ENCODE results near the gene ARHGAP26.

The ARHGAP26 gene

GRCh38 chr5:143239882-143240518 lies 469.8 kb downstream of the ARHGAP26 start:
- DNase-seq (ENCODE audit: extremely low read depth, low read depth), result no peak
- H3K4me3 ChIP-seq (replicated peaks; ENCODE audit: low read depth, low read length), result no peak overlapping the region
- TF ChIP-seq, protein P1, sequence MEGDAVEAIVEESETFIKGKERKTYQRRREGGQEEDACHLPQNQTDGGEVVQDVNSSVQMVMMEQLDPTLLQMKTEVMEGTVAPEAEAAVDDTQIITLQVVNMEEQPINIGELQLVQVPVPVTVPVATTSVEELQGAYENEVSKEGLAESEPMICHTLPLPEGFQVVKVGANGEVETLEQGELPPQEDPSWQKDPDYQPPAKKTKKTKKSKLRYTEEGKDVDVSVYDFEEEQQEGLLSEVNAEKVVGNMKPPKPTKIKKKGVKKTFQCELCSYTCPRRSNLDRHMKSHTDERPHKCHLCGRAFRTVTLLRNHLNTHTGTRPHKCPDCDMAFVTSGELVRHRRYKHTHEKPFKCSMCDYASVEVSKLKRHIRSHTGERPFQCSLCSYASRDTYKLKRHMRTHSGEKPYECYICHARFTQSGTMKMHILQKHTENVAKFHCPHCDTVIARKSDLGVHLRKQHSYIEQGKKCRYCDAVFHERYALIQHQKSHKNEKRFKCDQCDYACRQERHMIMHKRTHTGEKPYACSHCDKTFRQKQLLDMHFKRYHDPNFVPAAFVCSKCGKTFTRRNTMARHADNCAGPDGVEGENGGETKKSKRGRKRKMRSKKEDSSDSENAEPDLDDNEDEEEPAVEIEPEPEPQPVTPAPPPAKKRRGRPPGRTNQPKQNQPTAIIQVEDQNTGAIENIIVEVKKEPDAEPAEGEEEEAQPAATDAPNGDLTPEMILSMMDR (IDR thresholded peaks at IDR 0.05; ENCODE audit: low read depth, low read length, missing control alignments), result no peak

DNA sequence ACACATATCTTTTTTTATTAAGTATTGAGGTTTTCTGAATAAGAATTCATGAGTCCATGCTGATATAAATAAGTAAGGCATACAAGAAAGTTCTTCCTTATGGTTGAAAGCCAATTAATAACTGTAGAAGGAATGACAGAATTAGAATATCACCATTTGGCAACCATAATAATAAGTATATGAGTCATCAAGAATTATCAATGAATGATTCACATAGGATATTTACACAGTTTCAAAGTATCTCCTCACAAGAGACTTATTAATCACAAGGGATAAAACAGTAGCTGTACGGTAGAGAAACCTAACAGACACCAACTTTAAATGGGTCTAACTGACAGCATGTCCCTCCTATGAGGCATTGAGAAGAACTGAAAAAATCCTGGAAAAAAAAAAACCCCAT lies 471.7 kb downstream of the ARHGAP26 start:
- H3K4me3 ChIP-seq (replicated peaks; ENCODE audit: low read depth, low read length), result no peak overlapping the region
- DNase-seq (ENCODE audit: extremely low read depth, low read depth), result no peak
- TF ChIP-seq, protein P1 (IDR thresholded peaks at IDR 0.05; ENCODE audit: low read depth, low read length, missing control alignments), result no peak

DNA sequence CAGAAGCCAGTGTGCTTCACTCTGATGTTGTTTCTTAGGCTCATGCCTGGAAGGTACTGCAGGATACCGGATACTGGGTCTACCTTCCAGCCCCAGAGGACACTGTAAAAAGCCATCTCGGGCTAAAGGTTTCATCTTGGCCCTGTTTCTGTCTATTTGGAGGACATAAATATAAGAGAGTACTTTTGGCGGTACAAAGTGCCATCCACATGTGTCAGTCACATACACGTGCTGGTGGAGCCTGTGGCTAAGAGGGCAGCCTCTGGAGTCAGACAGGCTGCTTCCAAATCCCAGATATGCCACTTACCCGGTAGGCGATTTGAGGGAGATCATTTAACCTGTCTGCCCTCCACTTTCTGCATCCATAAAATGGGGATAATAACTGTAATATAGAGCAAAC lies 472.9 kb downstream of the ARHGAP26 start:
- TF ChIP-seq, protein P1 (IDR thresholded peaks at IDR 0.05; ENCODE audit: low read depth, low read length, missing control alignments), result no peak
- H3K4me3 ChIP-seq (replicated peaks; ENCODE audit: low read depth, low read length), result no peak overlapping the region
- DNase-seq (ENCODE audit: extremely low read depth, low read depth), result no peak

- peak; percentile 97 for DNase-seq (ENCODE audit: extremely low read depth, low read depth)
- H3K4me3 ChIP-seq (replicated peaks; ENCODE audit: low read depth, low read length), result peak overlapping the region; percentile 24
- TF ChIP-seq, protein P1 (IDR thresholded peaks at IDR 0.05; ENCODE audit: low read depth, low read length, missing control alignments), result no peak
Measured at GRCh38 chr5:143244000-143244736, 474.0 kb downstream of the ARHGAP26 start.

DNA sequence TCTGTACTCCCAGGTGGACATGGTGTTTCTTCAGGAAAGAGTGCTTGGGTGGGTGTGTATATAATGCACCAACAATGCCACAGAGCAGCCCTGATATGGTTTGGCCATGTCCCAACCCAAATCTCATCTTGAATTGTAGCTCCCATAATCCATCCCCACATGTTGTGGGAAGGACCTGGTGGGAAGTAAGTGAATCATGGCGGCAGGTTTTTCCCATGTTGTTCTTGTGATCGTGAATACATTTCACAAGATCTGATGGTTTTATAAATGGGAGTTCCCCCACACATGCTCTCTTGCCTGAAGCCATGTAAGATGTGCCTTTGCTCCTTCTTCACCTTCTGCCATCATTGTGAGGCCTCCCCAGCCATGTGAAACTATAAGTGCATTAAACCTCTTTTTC lies 474.8 kb downstream of the ARHGAP26 start:
- no peak for DNase-seq (ENCODE audit: extremely low read depth, low read depth)
- H3K4me3 ChIP-seq (replicated peaks; ENCODE audit: low read depth, low read length), result peak overlapping the region; percentile 24; the same call in 1 of the 2 replicates

GRCh38 chr5:143245929-143246561 lies 475.9 kb downstream of the ARHGAP26 start:
- peak; percentile 95 for DNase-seq (ENCODE audit: extremely low read depth, low read depth)
- TF ChIP-seq, protein P1 (IDR thresholded peaks at IDR 0.05; ENCODE audit: low read depth, low read length, missing control alignments), result no peak
- no peak overlapping the region for H3K4me3 ChIP-seq (replicated peaks; ENCODE audit: low read depth, low read length)

More for the DNA sequence above, 474.8 kb downstream of the ARHGAP26 start:
- TF ChIP-seq, protein P1 (IDR thresholded peaks at IDR 0.05; ENCODE audit: low read depth, low read length, missing control alignments), result no peak

Data from HFF-Myc (cell line).